ENCODE data around the gene BAHCC1. TPM values are rescaled to one million over a fixed set of nuclear protein-coding genes. Genes with fewer than 3 reads are reported as not detected.

BAHCC1 gene
- total RNA-seq, 1 experiment from 2014 or later, result 0.17 TPM

DNA sequence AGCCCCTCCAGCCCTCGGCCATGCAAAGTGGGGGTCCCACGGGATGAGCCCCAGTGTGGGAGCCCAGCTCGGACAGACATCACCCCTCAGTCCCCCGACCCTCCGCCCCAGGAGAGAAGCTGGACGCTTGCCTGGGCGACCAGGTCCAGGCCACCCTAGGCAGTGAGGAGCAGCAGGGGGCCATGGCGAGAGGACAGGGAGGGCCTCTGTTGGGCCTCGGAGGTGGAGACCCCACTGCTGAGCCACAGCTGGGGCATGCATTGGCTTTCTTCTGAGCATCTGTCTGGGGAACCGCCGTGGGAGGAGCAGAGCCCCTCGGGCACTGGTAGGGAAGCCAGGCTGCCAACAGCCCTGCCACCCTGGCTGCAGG is 104.3 kb downstream of the BAHCC1 start:
- BruUV-seq (replicated peaks), result no TSS peak
- no peak overlapping the region for H3K27ac Mint-ChIP-seq (ENCODE audit: unreplicated experiment)
- no peak for DNase-seq
- TF ChIP-seq, protein P1, sequence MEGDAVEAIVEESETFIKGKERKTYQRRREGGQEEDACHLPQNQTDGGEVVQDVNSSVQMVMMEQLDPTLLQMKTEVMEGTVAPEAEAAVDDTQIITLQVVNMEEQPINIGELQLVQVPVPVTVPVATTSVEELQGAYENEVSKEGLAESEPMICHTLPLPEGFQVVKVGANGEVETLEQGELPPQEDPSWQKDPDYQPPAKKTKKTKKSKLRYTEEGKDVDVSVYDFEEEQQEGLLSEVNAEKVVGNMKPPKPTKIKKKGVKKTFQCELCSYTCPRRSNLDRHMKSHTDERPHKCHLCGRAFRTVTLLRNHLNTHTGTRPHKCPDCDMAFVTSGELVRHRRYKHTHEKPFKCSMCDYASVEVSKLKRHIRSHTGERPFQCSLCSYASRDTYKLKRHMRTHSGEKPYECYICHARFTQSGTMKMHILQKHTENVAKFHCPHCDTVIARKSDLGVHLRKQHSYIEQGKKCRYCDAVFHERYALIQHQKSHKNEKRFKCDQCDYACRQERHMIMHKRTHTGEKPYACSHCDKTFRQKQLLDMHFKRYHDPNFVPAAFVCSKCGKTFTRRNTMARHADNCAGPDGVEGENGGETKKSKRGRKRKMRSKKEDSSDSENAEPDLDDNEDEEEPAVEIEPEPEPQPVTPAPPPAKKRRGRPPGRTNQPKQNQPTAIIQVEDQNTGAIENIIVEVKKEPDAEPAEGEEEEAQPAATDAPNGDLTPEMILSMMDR (IDR thresholded peaks at IDR 0.05; ENCODE audit: unreplicated experiment), result no peak
- H3K27me3 Mint-ChIP-seq (ENCODE audit: unreplicated experiment), result peaks cover 6% of the 10 kb centered on the region
- peaks cover 16% of the 10 kb centered on the region for H3K36me3 Mint-ChIP-seq (ENCODE audit: insufficient read depth, unreplicated experiment)
- no peak overlapping the region for H3K4me3 Mint-ChIP-seq (ENCODE audit: low read depth, unreplicated experiment)
- CTCF ChIA-PET, result no interaction called here
- peaks cover 6% of the 10 kb centered on the region for H3K4me1 Mint-ChIP-seq (ENCODE audit: low read depth, unreplicated experiment)
- H3K9me3 Mint-ChIP-seq (ENCODE audit: low read depth, unreplicated experiment), result no peaks in the 10 kb centered on the region
- intact Hi-C loops (cut with micrococcal nuclease; ENCODE audit: unreplicated experiment), result no loop called here

DNA sequence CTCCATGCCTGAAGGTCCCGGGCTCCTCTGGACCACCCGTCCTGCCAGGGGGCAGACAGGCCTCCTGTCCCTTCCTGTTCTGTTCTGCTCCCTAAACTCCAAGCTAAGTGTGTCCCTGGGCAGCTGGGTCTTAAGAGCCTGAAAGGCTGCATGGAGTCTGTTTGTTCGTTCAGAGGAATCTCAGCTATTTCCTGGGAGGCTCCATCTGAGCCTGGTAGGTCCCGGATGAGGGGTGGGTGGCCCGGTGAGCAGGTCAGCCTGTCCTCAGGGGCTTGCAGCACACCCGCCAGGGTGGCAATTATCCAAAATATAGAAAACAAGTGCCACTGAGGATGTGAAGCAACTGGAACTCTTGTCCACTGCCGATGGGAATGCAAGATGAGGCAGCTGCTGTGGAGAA is 104.8 kb downstream of the BAHCC1 start:
- no TSS peak for BruUV-seq (replicated peaks)
- H3K4me3 Mint-ChIP-seq (ENCODE audit: low read depth, unreplicated experiment), result no peak overlapping the region
- no peak overlapping the region for H3K27ac Mint-ChIP-seq (ENCODE audit: unreplicated experiment)
- no peak for DNase-seq
- H3K9me3 Mint-ChIP-seq (ENCODE audit: low read depth, unreplicated experiment), result no peaks in the 10 kb centered on the region
- H3K27me3 Mint-ChIP-seq (ENCODE audit: unreplicated experiment), result peaks cover 2% of the 10 kb centered on the region
- TF ChIP-seq, protein P1 (IDR thresholded peaks at IDR 0.05; ENCODE audit: unreplicated experiment), result no peak
- intact Hi-C loops (cut with micrococcal nuclease; ENCODE audit: unreplicated experiment), result no loop called here
- peaks cover 1% of the 10 kb centered on the region for H3K4me1 Mint-ChIP-seq (ENCODE audit: low read depth, unreplicated experiment)
- CTCF ChIA-PET, result interaction anchor here (0.6 to 0.7 kb wide), 2 partner anchors 7 to 28 kb away, joined by 3 read pairs; partner anchors contain the start of gene FSCN2
- H3K36me3 Mint-ChIP-seq (ENCODE audit: insufficient read depth, unreplicated experiment), result peaks cover 12% of the 10 kb centered on the region

DNA sequence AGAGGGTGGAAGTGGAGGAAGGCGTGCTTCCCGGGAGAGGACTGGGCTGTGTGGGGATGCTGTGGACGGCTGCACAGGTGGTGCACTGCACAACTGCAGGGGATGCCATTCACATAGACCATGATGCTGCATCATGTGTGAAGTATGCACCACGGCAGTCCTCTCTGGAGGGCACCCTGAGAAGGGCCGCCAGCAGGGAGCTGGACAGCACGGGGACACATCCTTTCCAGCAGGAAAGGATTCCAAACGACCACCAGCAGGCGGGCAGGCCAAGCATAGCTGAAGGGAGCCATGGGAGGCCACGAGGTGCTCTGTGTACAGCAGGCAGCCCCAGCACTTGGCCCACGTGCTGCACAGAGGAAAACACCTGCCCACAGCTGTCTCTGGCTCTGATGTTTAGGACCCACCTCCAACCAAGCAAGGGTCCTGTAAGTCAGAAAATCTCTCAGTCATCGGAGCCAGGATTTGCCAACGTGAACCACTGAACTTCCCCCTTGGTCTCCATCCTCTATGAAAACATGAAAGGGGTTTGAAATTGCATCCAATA is 107.3 kb downstream of the BAHCC1 start:
- no TSS peak for BruUV-seq (replicated peaks)
- Mint-ChIP-seq H3K4me3 (ENCODE audit: low read depth, unreplicated experiment) (no peak overlapping the region), H3K4me1 (ENCODE audit: low read depth, unreplicated experiment) (no peaks in the 10 kb centered on the region), H3K27ac (ENCODE audit: unreplicated experiment) (no peak overlapping the region), H3K36me3 (ENCODE audit: insufficient read depth, unreplicated experiment) (peaks cover 26% of the 10 kb centered on the region), H3K9me3 (ENCODE audit: low read depth, unreplicated experiment) (no peaks in the 10 kb centered on the region), H3K27me3 (ENCODE audit: unreplicated experiment) (no peaks in the 10 kb centered on the region)
- DNase-seq, result no peak
- TF ChIP-seq, protein P1 (IDR thresholded peaks at IDR 0.05; ENCODE audit: unreplicated experiment), result no peak
- CTCF ChIA-PET, result no interaction called here
- intact Hi-C loops (cut with micrococcal nuclease; ENCODE audit: unreplicated experiment), result no loop called here

DNA sequence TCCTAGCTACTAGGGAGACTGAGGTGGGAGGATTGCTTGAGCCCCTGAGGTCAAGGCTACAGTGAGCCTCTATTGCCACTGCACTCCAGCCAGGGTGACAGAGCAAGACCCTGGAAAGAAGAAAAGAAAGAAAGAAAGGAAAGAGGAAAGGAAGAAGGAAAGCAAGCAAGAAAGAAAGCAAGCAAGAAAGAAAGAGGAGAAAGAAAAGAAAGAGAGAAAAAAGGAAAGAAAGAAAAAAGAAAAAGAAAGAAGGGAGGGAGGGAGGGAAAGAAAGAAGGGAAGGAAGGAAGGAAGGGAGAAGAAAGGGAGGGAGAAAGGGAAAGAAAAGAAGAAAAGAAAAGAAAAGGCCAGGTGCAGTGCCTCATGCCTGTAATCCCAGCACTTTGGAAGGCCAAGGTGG is 108.4 kb downstream of the BAHCC1 start:
- peaks cover 37% of the 10 kb centered on the region for H3K36me3 Mint-ChIP-seq (ENCODE audit: insufficient read depth, unreplicated experiment)
- H3K9me3 Mint-ChIP-seq (ENCODE audit: low read depth, unreplicated experiment), result no peaks in the 10 kb centered on the region
- H3K4me1 Mint-ChIP-seq (ENCODE audit: low read depth, unreplicated experiment), result no peaks in the 10 kb centered on the region
- H3K27ac Mint-ChIP-seq (ENCODE audit: unreplicated experiment), result peak overlapping the region; percentile 0
- TF ChIP-seq, protein P1 (IDR thresholded peaks at IDR 0.05; ENCODE audit: unreplicated experiment), result no peak
- CTCF ChIA-PET, result no interaction called here
- intact Hi-C loops (cut with micrococcal nuclease; ENCODE audit: unreplicated experiment), result no loop called here
- no peaks in the 10 kb centered on the region for H3K27me3 Mint-ChIP-seq (ENCODE audit: unreplicated experiment)
- H3K4me3 Mint-ChIP-seq (ENCODE audit: low read depth, unreplicated experiment), result no peak overlapping the region
- no peak for DNase-seq
- BruUV-seq (replicated peaks), result no TSS peak

All from Calu3 (cell line).